T-helper 1 cell (primary cell): ENCODE results near the gene PIGA.
A peak's percentile ranks its signal among the peaks of the same experiment; 100 is the strongest.

Experiments
- DNase-seq, 5 donors: peaks; one replicate each; pipeline ENCODE4 v3.0.0-alpha.2; 2012 to 2020
- total RNA-seq, 4 donors: gene quantifications; one replicate each; lab custom pipeline; 2026; lab: John Stamatoyannopoulos, UW

PIGA gene, protein sequence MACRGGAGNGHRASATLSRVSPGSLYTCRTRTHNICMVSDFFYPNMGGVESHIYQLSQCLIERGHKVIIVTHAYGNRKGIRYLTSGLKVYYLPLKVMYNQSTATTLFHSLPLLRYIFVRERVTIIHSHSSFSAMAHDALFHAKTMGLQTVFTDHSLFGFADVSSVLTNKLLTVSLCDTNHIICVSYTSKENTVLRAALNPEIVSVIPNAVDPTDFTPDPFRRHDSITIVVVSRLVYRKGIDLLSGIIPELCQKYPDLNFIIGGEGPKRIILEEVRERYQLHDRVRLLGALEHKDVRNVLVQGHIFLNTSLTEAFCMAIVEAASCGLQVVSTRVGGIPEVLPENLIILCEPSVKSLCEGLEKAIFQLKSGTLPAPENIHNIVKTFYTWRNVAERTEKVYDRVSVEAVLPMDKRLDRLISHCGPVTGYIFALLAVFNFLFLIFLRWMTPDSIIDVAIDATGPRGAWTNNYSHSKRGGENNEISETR
- 72.0 to 154 (median 118) reads per million in 4 donors for total RNA-seq

DNA sequence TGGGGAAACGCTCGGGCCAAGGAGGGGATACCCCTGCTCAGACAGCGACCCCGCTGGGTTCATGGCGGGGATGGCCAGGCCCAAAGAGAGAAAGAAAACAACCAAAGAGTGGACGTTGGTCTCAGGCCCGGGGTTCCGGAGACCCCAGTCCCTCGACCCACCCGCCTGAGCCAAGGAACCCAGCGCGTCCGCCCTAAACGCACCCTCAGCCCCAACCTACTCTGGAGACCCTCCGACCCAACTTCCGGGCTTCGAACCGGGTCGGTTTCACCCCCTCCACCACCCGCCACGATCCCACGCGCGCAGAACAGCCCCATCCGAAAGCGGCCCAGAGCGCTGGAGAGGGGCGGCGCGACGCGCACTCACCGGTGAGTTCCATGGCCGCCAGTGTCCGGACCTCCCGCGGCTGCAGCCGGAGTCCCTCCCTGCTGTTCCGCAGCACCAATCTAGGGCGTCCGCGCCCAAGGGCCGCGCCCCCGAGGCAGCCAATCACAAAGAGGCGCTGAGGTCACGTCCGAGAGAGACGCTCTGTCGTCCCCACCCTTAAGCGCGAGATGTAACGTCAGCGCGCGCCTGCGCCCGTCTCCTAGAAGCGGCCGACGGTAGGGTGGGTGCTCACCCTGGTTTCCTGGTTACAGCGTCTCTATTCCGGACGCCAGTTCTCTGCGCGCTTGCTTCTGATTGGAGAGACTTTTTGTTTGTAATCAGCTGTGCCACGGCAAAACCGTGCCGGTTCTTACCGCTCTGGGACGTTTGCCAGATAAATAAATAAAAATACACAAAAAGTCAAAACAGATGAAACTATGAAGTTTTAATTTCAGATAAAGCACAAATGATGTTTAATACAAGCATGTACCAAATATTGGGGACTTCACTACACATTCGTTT is at the start of gene PIGA:
Gene PIGA (minus strand): TSS at position 389 of the 888 bp plus-strand sequence. CDS start 3,593 bp downstream, outside the sequence.
- DNase-seq, result peak; percentile 83 to 96 (median 86)

DNA sequence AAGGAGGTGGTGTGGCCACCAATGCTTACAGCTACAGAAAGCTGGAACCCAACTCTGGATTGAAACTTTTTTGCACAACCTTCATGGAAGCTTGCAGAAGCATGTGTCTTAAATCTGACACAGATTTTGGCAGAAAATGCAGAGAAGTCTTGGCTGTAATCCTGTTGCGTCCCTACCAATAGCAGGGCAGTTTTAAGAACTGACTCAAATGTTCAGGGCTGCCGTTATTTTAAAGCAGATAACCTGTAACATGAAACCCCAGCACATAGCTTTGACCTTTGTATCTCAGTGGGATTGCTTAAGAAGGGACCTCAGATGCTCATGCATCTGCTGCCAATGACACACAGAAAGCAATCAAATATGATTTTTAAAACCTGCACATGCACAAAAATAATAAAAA is 49.0 kb upstream of the PIGA start, which contains the start of gene VEGFD:
Gene VEGFD (minus strand): TSS at position 110 of the 400 bp plus-strand sequence. CDS start 467 bp downstream, outside the sequence.
- no peak for DNase-seq

DNA sequence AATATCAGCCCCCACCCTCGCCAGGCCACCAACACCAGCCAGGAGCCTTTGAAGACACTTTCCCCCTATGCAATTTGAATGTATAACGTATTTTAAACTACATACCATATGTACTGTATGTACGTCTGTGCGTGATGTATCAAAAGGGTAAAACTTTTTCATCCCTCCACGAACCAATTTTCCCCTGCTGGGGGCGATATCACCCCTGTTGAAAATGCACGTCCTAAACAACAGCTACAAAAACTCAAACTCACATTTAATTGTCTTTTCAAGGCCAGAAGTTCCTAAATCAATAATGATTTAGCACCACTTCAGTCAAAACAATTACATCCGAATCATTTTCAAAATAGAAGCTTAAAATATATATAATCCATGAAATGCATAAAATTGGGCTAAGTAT is 47.5 kb upstream of the PIGA start:
- no peak for DNase-seq

DNA sequence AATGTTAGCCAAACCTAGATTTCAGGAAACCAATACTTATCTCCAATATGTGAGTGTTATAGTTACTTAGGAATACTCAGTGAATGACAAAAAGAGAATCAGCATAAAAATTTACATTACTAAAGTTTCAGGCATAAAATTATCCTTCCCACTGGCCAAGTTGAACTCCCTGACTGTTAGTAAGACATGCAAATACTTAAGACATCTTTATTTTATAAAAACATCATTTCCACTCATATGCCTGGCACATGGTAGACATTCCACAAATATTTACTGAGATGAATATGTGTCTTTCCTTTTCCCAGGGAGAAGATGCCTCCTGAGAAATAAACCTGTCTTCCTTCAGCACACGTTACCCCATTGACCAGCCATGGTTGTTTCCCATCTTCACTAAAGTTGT is 41.6 kb upstream of the PIGA start:
- no peak for DNase-seq

DNA sequence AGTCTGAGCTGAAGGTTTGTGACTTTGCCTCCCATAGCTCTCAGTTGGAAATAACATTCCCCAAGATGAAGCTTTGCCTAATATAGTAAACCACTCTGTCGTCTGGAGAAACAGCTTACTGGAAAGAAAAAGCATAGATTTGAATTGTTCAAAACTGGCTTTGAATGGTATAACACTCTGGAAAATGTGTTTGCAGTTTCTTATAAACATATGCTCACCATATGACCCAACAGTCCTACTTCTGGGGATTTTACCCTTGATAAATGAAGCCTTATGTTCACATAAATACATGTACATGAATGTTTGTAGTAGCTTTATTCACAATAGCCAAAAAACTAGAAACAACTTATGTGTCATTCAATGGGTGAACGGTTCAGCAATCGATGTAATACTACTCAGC is 38.7 kb upstream of the PIGA start:
- DNase-seq, result no peak

DNA sequence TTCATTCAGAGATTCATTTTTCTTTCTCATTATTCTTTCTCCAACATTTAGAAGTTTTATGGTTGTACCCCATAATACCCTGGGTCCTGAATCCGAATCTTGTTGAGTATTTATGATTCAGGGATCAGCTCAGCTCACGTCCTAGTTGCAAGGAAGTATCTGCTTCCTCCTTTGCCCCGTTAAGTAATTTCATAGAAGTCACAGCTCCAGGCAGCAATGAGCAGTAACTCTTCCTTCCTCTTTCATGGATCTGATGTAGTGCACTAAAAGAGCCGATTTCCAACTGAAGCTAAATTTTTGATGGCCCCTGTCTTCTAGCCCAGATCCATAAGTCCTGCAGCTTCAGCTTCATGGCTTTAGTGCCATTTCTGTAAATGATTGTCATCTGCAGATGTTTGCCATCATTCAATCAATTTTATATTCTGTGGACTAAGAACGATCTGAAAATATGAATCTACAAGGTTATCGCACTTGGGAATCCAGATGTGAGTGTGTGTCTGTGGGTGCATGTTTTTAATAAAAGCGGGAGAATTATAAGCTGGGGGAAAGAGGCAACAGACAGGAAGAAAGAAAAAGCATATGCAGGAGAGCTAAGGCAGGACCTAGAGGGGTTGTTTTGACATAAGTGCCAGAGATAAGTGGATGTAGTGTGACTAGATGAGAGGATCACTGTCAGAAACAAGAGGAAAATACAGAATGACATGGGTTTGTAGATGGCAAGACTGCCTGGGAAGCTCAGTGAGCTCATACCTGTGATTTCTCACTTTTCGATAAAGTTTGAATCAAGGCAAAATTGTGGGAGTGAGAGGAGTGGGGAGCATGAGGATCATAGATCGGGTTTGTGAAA is 31.4 kb upstream of the PIGA start:
- no peak for DNase-seq

DNA sequence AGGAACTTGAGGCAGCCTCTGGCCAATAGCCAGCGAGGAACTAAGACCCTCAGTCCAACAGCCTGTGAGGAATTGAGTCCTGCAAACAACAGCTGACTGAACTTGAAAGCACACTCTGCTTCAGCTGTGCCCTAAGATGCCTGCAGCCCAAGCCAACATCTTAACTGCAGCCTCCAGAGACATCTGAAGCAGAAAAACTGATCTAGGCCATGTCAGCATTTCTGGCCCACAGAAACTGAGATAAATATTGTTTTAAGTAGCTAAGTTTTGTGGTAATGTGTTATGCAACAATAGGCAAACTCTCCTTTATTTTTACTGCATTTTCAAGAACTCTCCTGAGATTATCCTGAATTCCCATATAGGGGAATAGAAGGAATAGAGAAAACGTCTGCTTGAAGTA is 24.4 kb upstream of the PIGA start:
- DNase-seq, result no peak

DNA sequence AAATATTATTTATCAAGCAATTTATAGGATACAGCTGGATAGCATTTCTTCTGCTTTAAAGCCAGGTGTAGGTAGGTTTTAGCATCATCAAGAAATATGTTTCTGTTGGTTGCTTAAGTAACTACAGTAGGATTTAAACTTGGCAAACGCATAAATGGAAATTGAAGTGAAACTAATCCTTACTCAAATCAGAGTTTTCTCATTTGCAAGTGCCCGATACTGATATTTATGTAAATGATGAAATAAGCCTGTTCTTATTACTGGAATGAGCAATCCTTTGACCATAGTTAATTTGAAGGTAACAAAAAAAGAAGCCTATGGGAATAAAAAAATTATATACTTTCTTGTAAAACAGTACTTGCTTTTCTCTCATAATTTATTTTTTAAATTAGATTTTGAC is 23.2 kb upstream of the PIGA start:
- no peak for DNase-seq

DNA sequence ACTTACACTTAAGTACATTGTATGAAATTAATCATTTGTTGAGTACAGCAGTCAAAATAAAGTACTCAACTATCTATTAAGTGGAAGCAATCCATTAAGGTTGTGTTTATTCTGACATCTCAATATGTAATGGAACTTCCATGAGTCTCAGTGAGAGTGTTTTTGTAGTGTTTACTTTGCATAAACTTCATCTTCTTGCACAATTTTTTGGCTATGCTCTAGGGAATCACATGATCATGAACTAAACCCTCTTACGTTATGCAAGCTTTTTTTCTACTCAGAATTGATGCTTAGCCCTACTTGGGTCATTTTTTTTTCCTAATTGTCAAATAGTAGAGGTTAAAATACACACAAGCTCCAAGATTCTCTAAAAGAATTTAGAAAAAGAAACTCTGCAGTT is 21.1 kb upstream of the PIGA start:
- no peak for DNase-seq

DNA sequence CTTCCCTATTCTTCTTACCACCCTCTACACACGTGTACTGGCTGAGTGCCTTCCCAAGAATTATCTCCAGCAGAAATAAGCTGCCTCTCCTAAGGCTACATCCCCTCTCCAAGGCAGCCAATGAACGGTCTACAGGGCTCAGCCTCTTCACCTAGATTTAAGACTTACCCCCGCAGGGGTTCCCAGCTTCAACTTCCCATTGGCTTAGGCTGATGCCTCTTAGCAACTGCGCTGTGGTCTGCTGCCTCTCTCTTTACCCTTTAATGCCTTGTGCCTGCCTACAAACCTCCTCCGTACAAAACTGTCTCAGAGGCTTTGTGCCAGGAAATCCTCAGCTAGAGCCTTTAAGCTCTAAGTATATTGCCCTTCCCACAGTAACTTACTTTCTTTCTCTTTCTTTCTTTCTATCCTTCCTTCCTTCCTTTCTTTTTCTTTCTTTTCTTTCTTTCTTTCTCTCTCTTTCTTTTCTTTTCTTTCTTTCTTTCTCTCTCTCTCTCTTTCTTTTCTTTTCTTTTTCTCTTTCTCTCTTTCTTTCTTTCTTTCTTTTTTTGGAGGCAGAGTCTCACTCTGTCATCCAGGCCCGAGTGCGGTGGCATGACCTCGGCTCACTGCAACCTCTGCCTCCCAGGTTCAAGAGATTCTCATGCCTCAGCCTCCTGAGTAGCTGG is 15.1 kb upstream of the PIGA start:
- no peak for DNase-seq

DNA sequence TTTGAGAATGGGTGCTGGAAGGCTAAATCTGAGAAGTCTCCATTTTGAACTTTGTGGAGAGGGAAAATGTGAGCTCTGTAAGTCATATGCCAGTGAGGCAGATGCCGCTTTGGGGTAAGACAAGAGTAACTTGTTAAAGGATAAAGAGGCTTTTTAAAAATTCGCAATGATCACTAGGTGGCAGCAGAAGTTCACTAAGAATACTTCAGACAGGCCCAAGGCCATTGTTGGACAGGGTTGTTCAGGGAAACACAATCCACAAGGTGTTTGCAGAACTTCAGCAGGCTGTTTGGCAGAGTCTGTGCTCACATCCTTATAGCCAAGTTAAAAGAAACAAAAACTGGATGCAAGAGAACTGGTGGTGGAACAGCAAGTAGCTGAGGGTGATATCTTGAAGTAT is 13.7 kb upstream of the PIGA start:
- DNase-seq, result peak in 2 of 5 donors; percentile 1 to 40

DNA sequence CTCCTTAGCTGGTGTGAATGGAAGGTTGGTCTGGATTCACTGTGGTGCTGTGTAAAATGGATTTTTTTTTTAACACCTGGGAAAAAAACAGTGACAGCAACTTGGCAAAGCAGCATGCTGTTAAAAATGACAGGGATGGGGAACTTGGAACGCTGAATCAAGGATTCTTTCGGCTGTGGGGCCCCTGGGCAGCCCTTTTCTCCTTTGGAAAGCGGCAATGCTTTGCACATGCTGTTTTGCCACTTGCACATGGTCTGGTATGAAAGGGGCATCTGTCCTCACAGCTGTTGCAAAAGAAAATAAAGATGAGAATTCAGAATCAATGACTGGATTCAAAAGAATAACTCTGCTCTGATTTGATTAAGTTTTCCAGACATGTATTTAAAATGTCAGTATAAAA is 10.7 kb upstream of the PIGA start:
- no peak for DNase-seq

DNA sequence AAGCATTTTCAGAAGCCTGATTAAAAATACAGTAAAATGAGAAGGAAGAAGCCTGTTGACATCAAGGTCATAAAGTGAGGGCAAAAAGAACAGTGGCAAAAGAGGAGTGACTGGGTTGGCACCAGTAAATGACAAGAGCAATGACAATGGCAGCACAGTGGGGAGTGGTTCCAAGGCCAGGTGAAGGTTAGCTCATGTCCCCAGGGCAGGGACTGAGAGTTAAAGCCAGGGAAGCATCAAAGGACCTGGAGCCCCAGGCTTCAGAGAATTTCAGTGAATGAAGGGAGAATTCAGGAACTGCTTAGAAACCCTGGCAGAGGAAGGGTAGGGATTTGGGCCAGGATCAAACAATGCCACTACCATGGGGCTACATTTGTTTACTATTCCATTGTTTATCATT is 8.8 kb upstream of the PIGA start:
- DNase-seq, result no peak

DNA sequence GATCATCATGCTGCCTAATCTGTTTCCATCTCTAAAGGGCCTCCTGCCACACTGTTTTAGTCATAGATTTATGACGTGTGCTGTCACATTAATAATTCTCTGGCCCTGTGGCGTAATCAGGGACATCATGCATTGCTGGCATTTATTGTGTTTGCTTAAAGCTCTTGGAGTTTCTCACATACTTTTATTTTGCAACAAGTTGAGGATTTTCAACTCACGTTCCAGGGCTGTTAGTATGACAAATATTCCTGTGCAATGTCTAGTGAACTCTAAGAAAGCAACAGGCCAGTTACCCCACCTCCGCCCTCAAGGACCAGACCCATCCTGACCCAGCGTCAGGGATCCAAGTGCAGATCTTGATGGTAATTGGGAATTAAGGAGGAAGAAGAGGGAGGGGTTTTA is 7.8 kb upstream of the PIGA start:
- DNase-seq, result no peak

DNA sequence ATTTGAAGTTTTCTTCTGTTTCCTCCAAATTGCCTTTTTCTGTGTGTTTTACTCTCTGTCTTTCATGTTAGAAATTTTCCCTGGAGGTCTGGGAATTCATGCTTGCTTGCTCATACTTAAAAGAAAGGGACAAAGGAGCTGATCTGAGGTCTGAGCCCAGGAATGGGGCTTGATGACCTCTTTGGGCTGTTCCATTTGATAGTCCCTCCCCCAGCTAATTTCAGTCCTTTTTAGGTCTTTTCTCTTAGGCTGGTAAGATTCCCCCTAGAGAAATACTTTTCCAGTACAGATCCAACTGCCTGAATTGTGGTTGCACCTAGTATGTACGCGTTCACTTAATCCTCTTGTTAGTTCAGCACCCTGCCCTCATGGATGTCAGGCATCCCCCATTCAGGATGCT is 5.5 kb upstream of the PIGA start:
- DNase-seq, result no peak

DNA sequence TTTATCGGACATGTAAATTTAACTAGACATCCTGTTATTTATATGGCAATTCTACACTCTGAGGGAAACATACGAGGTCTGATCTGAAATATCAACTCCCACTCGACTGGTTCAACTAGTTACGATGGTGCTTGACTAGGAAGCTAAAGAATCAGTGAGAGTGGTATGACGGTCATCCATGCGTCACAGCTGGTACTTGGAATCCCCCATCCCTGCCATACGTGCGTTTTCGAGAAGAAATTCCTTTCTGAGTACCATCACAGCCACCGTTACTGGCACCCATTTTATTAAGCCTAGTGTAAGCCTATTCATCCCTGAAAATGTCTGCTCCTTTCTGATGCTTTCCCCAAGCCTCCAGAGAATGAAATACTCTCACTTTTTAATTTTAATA is 695 bp upstream of the PIGA start:
- peak; percentile 22 to 49 (median 28) for DNase-seq

DNA sequence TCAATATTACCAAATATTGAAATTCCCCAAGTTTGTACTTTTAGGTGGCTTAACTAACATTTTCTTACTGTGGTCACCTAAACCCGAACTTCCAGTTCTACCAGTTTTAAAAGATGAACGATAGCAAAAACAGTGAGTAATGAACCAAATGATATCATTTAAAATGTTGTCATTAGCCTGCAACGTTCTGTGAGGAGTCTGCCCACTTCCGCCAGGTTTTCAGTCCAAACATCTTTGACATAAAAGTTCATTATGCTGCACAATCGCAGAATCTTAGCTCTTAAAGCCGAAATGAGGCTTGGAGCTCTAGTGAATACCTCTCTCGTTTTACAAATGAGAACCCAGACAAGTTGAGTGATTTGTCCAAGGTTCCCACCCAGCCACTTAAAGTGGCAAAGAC is 762 bp downstream of the PIGA start:
- peak in 2 of 5 donors; percentile 11 to 16 for DNase-seq

DNA sequence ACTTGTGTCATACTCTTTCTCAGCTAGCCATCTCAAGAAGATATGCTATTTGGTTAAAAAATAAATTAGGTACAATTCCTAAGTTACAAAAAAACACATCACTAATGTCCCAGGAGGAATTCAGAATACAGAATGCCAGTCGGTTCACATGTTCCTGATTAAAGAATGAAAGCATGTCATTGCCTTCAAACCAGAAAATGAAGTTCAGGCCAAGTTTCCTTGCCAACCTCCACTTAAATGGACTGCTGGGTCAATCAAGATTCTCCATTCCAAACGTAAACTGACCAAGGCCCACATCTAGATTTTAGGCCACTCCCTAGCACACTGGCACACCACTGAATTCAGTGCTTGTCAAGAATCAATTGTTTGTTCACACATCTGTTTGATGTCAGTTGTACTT is 6.5 kb downstream of the PIGA start:
- DNase-seq, result no peak

DNA sequence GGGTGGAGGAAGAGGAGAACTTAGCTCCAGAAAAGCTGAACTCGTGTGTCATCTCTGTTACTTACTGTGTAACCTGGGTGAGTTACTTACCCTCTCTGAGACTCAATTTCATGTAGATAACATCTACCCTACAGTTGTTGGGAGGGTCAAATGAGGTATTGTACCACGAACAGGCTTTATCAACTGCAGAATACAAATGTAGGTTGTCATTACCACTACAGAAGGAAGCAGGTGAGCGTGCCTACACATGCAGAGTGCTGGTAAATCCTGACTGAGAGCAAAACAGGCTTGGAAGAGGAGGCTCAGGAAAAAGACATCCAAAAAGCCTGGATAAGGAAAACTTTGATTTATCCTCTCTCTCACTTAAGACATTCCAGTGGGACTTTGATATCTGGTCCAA is 7.2 kb downstream of the PIGA start:
- no peak for DNase-seq

DNA sequence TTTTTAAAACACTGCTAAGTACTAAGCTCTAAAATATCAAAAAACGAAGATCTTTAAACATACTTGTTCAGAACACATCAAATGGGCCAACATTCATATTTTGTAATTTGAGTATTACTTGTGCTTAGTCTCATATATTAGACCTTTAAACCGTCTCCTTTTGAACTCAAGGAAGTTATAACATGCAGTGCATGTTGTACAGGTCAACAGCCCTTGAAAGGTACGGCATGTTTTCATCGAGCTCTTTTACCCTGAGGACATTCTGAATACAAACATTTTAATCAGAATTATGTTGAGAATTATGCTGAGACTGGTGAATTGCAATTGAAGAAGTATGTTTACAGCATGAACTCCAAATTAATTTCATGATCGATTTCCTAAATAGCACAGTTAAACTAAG is 12.9 kb downstream of the PIGA start:
- DNase-seq, result no peak

DNA sequence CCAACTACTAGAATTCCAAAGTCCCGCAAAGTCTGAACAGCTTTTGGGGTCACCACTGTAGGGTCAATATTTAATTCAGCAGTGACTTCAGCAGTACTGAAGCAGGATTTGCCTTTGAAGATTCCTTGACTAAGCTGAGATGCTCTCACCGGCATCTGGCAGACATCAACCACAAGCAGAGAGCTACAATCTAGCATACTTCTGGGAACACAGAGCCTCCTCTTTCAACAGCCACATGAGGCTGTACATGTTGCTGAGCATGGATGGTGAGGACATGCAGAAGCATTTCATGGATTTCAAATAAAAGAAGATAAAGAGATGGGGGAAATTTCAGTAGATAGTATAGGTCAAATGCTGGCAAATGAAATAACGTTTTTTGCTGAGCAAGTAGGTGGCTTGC is 13.3 kb downstream of the PIGA start:
- DNase-seq, result no peak

DNA sequence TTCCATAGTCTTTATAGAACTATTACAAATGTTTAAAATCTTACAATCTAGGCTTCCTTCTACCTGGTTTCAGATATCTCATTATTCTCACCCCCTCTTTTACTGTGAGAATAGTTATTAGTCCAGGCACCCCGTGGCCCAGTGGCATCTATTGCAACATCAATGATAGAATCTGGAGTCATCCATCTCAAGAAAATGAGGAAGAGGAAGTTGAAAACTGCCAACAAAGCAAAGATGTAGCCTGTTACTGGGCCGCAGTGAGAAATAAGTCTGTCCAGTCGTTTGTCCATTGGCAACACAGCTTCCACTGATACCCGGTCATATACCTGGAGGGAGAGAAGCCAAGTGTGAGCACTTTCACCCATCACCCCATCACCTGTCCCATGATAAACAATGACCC is 13.9 kb downstream of the PIGA start:
- DNase-seq, result no peak
